Activated B cell treated with CpG ODN at 0.5 μM for 24 hours (primary cell): ENCODE measurements around the gene COL23A1. TPM values are rescaled to one million over a fixed set of nuclear protein-coding genes. Genes with fewer than 3 reads are reported as not detected.

ENCODE experiments used
- ATAC-seq: fragments of 200-7000 bp; cut with Tn5 transposase; one replicate; pipeline ENCODE4 v1.10.0; 2021; ENCODE audit warnings: low read depth, mild to moderate bottlenecking, moderate library complexity
- CTCF ChIA-PET: fragments of 350-600 bp; sonication (Branson Sonifier 250); formaldehyde crosslinking; loops from one replicate; lab custom pipeline; 2021; ENCODE audit warnings: antibody characterized with exemption; lab: Charles Lee
- POLR2A ChIA-PET: fragments of 350-600 bp; sonication (Branson Sonifier 250); formaldehyde crosslinking; loops from one replicate; lab custom pipeline; 2021; ENCODE audit warnings: antibody characterized with exemption; lab: Charles Lee
- DNase-seq: peaks from one replicate; pipeline ENCODE4 v3.0.0; 2022
- H3K27ac Mint-ChIP-seq: one replicate; pipeline ENCODE4 v1.8.0; 2020; ENCODE audit warnings: mixed read lengths
- H3K27me3 Mint-ChIP-seq: one replicate; pipeline ENCODE4 v1.8.0; 2021; ENCODE audit warnings: mixed read lengths
- H3K36me3 Mint-ChIP-seq: one replicate; pipeline ENCODE4 v1.8.0; 2021; ENCODE audit warnings: low read depth, mixed read lengths
- H3K4me1 Mint-ChIP-seq: one replicate; pipeline ENCODE4 v1.8.0; 2021; ENCODE audit warnings: mixed read lengths
- H3K4me3 Mint-ChIP-seq: one replicate; pipeline ENCODE4 v1.8.0; 2020; ENCODE audit warnings: mild to moderate bottlenecking, mixed read lengths
- H3K9me3 Mint-ChIP-seq: one replicate; pipeline ENCODE4 v1.8.0; 2020; ENCODE audit warnings: mixed read lengths
- intact Hi-C: fragments of 100-400 bp; cut with micrococcal nuclease; formaldehyde crosslinking; loops from one replicate; pipeline ENCODE4 v1.15.1; 2024
- total RNA-seq: library from RNA; stranded (reverse); gene quantifications from 2 replicates; pipeline ENCODE4 v1.2.3, GENCODE V29; 2022
- TF ChIP-seq, protein P1 (sequence below): fragments of 200-600 bp; IDR thresholded peaks from one replicate; pipeline ENCODE4 v1.8.0; 2022; ENCODE audit warnings: antibody characterized with exemption, mild to moderate bottlenecking

The COL23A1 gene
- total RNA-seq, 1 donor from 2014 or later: not detected

DNA sequence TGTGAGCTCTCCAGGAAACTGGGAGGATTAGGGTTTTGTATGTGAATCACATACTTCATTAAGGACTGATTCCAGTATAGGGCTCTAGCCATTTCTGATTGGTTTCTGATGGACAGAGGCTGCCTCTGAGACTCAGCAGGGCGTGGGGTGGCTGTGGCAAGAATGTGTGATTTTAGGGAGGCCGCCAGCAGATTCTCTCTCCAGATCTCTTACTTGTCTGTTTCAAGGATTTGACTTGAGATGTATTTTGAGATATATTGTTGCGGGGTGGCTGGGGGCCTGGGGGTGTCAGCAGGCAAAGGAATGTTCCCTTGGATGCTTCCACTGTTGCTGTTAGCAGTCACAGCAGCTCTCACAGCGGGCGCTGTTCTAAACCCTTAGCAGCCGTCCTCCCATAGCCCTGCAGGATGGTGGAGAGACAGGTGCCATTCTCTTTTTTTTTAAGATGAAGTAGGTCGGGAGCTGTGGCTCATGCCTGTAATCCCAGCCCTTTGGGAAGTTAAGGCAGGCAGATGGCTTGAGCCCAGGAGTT lies 393.8 kb downstream of the COL23A1 start:
- POLR2A ChIA-PET: no interaction called here
- Mint-ChIP-seq H3K27ac (no peak overlapping the region), H3K4me1 (no peaks in the 10 kb centered on the region), H3K9me3 (no peaks in the 10 kb centered on the region), H3K4me3 (no peak overlapping the region), H3K27me3 (peaks cover 20% of the 10 kb centered on the region), H3K36me3 (no peaks in the 10 kb centered on the region)
- CTCF ChIA-PET: no interaction called here
- TF ChIP-seq, protein P1, sequence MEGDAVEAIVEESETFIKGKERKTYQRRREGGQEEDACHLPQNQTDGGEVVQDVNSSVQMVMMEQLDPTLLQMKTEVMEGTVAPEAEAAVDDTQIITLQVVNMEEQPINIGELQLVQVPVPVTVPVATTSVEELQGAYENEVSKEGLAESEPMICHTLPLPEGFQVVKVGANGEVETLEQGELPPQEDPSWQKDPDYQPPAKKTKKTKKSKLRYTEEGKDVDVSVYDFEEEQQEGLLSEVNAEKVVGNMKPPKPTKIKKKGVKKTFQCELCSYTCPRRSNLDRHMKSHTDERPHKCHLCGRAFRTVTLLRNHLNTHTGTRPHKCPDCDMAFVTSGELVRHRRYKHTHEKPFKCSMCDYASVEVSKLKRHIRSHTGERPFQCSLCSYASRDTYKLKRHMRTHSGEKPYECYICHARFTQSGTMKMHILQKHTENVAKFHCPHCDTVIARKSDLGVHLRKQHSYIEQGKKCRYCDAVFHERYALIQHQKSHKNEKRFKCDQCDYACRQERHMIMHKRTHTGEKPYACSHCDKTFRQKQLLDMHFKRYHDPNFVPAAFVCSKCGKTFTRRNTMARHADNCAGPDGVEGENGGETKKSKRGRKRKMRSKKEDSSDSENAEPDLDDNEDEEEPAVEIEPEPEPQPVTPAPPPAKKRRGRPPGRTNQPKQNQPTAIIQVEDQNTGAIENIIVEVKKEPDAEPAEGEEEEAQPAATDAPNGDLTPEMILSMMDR: no peak
- no peak for ATAC-seq
- intact Hi-C loops: no loop called here
- DNase-seq: no peak

DNA sequence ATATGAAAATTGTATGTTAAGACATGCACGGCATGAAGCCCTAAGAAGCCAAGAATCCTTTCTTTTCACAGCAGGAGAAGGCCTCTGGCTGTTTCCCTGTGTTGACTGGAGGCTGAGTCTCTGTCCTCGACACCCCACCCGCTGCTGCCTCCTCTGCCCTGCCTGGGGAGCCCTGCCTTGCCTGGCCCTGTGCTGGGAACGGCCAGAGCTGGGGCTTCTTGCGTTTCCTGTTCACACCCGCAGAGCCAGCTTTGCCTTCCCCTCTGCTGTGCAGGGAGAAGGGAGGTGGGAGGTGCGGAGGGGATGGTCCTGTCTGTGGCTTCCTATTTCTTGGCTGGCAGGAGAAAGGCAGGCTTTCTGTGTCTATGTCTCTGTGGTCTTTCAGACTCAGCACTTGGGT lies 396.2 kb downstream of the COL23A1 start:
- no peak for DNase-seq
- peaks cover 24% of the 10 kb centered on the region for H3K27me3 Mint-ChIP-seq
- POLR2A ChIA-PET: no interaction called here
- H3K36me3 Mint-ChIP-seq: no peaks in the 10 kb centered on the region
- intact Hi-C loops: no loop called here
- H3K9me3 Mint-ChIP-seq: no peaks in the 10 kb centered on the region
- no peaks in the 10 kb centered on the region for H3K4me1 Mint-ChIP-seq
- TF ChIP-seq, protein P1: no peak
- no peak overlapping the region for H3K27ac Mint-ChIP-seq
- H3K4me3 Mint-ChIP-seq: no peak overlapping the region
- CTCF ChIA-PET: no interaction called here
- ATAC-seq: no peak

DNA sequence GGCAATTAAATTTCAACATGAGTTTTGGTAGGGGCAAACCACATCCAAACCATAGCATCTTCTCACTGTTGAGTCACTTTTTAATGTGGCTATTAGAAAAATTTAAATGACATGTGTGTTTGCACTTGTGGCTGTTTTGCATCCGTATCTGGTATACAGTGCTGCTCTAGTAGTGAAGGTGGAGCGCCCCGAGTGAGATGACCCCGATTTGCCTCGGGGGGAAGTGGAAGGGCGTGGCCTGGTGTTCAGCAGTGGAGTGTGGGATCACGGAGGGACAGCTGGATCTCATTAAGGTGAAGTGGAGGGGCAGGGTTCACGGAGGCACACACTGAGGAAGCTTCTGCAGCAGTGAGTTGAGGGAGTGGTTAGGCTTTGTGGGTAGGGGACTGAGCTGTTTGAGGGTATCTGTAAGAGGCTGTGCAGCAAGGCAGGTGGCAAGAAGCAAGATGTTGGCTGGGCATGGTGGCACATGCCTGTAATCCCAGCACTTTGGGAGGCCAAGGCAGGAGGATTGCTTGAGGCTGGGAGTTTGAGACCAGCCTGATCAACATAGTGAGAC lies 396.9 kb downstream of the COL23A1 start:
- CTCF ChIA-PET: no interaction called here
- H3K27ac Mint-ChIP-seq: no peak overlapping the region

DNA sequence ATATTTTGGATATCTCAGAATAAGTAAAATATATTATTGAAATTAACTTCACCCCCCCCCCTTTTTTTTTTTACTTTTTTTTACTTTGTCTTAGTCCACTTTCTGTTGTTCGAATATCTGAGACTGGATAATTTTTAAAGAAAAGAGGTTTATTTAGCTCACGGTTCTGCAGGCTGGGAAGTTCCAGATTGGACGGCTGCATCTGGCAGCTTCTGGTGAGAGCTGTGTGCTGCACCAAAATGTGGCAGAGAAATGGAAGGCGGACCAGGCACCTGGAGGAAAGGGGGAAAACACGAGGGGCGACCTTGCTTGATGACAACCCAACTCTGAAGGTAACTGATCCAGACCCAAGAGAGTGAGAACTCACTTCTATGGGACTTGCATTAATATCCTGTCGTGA lies 397.4 kb downstream of the COL23A1 start:
- intact Hi-C loops: no loop called here
- Mint-ChIP-seq H3K27me3 (peaks cover 31% of the 10 kb centered on the region), H3K4me1 (no peaks in the 10 kb centered on the region), H3K27ac (no peak overlapping the region), H3K36me3 (no peaks in the 10 kb centered on the region), H3K9me3 (no peaks in the 10 kb centered on the region), H3K4me3 (no peak overlapping the region)
- ChIA-PET POLR2A (no interaction called here), CTCF (no interaction called here)
- ATAC-seq (no peak), DNase-seq (no peak)
- TF ChIP-seq, protein P1: no peak

More for the DNA sequence above, 396.9 kb downstream of the COL23A1 start:
- peaks cover 31% of the 10 kb centered on the region for H3K27me3 Mint-ChIP-seq
- intact Hi-C loops: no loop called here
- POLR2A ChIA-PET: no interaction called here
- H3K4me1 Mint-ChIP-seq: no peaks in the 10 kb centered on the region
- ATAC-seq: no peak
- no peak overlapping the region for H3K4me3 Mint-ChIP-seq
- TF ChIP-seq, protein P1: no peak
- no peak for DNase-seq
- H3K9me3 Mint-ChIP-seq: no peaks in the 10 kb centered on the region
- no peaks in the 10 kb centered on the region for H3K36me3 Mint-ChIP-seq

DNA sequence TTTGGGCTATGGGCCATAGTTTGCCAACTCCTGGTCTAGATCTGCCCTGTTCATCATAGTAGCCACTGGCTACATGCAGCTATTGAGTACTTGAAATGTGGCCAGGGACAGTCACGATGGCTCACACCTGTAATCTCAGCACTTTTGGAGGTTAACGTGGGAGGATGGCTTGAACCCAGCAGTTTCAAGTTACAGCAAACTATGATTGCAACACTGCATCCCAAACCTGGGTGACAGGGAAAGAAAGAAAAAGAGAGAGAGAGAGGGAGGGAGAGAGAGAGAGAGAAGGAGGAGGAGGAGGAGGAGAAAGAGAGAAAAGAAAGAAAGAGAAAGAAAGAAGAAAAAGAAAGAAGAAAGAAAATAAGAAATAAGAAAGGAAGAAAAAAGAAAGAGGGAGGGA lies 397.9 kb downstream of the COL23A1 start:
- CTCF ChIA-PET: no interaction called here
- TF ChIP-seq, protein P1: no peak
- intact Hi-C loops: no loop called here
- DNase-seq (no peak), ATAC-seq (no peak)
- Mint-ChIP-seq H3K27ac (no peak overlapping the region), H3K4me3 (no peak overlapping the region), H3K4me1 (no peaks in the 10 kb centered on the region), H3K9me3 (no peaks in the 10 kb centered on the region), H3K36me3 (no peaks in the 10 kb centered on the region), H3K27me3 (peaks cover 31% of the 10 kb centered on the region)
- POLR2A ChIA-PET: no interaction called here
